Stimulated activated CD4-positive, alpha-beta T cell treated with anti-CD3 and anti-CD28 coated beads, Interleukin-12 subunit alpha, Interleukin-12 subunit beta, amount 100 ng/mL, for 4 hours (primary cell): Measurements from ENCODE around the gene COL27A1.
"Not testable (repeated sequence)": the region's sequence is repeated elsewhere in the genome, so short reads cannot be mapped to it uniquely, and the experiment has no call there.

Experiments
- DNase-seq: peaks from one replicate; pipeline ENCODE4 v3.0.0-alpha.2; 2020

COL27A1 gene

GRCh38 chr9:114123031-114123977 lies 32.0 kb upstream of the COL27A1 start:
- no peak for DNase-seq

GRCh38 chr9:114124138-114124537 lies 31.2 kb upstream of the COL27A1 start:
- no peak for DNase-seq

DNA sequence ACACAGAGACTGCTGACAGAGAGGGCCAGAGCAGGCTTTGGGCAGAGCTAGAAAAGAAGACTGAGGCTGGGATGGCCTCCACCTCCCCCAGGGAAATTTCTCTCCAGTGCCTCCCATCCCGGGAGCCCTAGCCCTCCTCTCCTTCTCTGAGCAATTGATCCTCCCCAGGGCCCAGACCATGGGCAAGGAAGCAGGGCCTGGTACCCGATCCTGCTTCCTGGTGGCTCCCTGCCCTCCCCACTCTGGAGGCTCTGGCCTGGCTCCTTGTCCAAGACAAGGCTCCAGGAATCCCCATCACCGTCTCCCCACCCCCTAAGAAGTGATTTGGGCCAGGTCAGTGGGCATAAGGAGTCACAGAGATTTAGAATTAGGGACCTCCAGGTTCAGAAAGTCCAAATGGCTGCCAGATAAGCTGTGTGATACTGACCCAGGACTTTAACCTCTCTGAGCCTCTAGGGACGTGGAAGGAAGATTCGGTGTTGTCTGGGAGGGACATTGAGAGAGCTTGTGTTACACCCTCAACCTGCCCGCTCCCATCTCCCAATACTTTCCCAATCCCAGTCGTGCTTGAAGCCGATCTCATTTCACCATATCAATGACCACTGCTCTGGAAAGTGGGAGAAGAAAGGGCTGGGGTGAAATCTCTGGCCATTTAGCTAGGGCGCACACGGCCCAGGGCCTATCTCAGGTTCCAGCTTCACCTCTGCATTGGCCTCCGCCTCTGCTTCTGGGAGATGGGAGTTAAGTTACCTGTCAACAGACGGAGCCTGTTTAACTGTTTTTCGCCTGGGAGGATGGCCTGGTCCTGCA lies 30.5 kb upstream of the COL27A1 start:
- no peak for DNase-seq

- DNase-seq, result no peak
These were observed 29.8 kb upstream of the COL27A1 start for GRCh38 chr9:114125476-114126013.

GRCh38 chr9:114126247-114127060 lies 28.9 kb upstream of the COL27A1 start:
- DNase-seq, result no peak

DNA sequence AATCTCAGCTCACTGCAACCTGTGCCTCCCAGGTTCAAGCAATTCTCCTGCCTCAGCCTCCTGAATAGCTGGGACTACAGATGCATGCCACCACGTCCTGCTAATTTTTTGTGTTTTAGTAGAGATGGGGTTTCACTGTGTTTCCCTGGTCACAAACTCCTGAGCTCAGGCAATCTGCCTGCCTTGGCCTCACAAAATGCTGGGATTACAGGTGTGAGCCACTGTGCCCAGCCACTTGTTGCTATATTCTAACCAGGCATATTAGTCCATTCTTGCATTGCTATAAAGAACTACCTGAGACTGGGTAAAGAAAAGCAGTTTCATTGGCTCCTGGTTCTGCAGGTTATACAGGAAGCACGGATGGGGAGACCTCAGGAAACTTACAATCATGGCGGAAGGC lies 26.6 kb upstream of the COL27A1 start:
- not testable (repeated sequence) for DNase-seq

DNA sequence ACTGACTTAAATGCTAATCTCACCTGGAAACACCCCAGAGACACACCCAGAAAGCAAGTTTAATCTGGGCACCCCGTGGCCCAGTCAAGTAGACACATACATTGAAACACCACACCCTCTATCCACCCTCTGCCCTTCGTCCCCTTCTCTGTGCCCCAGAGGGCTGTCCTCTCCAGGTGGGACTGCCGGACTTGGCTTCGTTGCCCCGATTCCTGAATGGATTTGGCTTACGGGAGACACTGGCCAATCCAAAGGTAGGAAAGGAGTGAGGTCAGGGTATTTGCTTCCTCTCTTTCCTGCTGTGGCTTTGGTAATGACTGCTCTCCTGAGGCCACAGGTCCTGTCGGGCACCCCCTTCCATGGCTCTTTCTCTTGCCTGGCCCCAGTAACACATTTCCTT lies 25.2 kb upstream of the COL27A1 start:
- DNase-seq, result no peak

DNA sequence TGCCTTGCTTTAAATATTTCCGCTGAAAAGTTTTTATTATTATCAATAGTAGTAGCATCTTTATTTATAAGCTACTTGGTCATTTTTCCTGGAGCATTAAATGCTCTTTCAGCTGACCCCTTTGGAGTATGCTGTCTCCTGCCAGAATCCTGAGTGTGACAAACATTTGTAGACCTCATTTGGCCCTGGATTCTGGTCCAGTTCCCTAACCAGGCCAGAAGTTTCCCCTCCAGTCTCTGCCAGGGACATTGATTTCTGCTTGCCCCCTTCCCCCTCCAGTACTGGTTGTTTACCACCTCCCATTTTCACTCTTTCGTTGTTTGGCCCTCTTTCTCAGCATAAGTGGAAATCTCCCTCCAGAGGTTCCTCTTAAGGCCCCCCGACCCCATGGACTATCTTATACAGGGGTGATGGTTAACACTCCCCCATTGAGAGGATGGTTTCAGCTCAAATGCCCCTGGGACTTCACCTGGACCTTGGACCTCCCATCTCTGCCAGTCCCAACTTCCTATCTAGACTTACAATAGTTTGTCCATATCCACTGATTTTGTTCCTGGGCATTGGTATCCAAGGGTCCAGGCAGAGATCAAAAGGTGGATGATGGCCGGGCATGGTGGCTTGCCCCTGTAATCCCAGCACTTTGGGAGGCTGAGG lies 24.6 kb upstream of the COL27A1 start:
- no peak for DNase-seq

GRCh38 chr9:114131808-114132549 lies 23.4 kb upstream of the COL27A1 start:
- DNase-seq, result no peak

- no peak for DNase-seq
These were observed 22.8 kb upstream of the COL27A1 start for GRCh38 chr9:114132550-114132918.

- DNase-seq, result no peak
These were observed 20.4 kb upstream of the COL27A1 start for GRCh38 chr9:114134827-114135396.

DNA sequence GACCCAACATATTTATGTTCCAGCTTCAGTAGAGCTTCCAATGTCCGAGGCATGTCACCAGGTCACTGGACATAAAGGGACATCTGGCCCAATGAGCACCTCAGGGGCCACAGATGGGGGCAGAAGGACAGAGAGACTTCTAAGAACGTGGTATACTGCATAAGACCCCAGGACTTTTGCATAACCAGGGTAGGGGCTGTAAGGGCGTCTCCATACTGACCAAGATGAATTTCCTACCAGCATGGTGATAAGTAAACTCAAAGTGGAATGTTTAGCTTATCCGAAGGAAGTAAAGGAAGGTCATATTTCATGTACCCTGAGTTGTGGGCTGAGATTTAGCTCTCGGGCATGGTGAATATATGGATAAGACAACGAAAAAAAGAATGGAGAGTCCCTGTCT lies 17.5 kb upstream of the COL27A1 start:
- DNase-seq, result no peak

GRCh38 chr9:114138552-114138971 lies 16.8 kb upstream of the COL27A1 start:
- no peak for DNase-seq

DNA sequence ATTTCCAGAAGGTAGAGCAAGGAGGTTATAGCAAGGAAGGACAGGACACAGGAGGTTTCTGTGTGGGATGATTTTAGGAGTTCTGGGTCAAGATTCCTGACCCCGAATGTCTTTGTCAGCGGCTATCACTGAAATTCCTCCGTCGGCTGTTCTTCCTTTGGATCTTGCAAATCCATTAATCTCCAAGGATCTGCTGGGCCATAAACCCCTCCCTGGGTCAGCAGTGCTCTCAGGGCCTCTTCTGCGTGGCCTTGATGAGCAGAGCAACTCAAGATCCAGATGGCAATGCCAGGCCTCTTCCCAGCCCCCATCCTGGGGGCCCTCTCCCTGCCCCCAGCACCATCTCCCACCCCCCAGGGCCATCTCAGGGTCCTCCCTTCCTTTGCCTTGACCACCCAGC lies 16.3 kb upstream of the COL27A1 start:
- no peak for DNase-seq

- DNase-seq, result no peak
These were observed 14.9 kb upstream of the COL27A1 start for GRCh38 chr9:114140401-114140800.

GRCh38 chr9:114140850-114141249 lies 14.5 kb upstream of the COL27A1 start:
- no peak for DNase-seq

GRCh38 chr9:114141553-114142402 lies 13.6 kb upstream of the COL27A1 start:
- DNase-seq, result no peak

- DNase-seq, result no peak
These were observed 12.1 kb upstream of the COL27A1 start for GRCh38 chr9:114143234-114143633.

DNA sequence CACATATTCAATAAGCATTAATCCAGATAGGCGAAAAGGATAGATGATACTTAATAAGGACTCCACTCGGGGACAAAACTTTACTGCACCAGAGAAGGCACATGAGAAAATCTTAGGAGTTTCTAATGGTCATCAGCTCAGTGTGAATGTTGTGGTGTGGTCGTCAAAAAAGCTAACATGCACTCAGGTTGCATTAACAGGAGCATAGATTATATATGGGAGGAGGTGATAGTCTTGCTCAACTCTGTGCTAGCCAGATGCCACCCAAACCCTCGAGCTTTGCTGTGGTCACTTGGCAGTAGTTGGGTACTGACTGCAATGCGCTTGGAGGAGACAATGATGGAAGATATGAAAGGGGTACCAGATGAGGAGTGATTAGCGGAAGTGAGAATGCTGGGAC lies 8.6 kb upstream of the COL27A1 start:
- DNase-seq, result no peak

GRCh38 chr9:114149181-114149580 lies 6.2 kb upstream of the COL27A1 start:
- no peak for DNase-seq
